AML-193 (cell line): Measurements from ENCODE around the gene ADAMTS2.
"Not testable (repeated sequence)": the region's sequence is repeated elsewhere in the genome, so short reads cannot be mapped to it uniquely, and the experiment has no call there.

ENCODE experiments used
- DNase-seq, 2 experiments: peaks; one replicate each; lab custom pipeline; 2025; lab: John Stamatoyannopoulos, UW

Gene ADAMTS2

GRCh38 chr5:179217356-179217755 lies 127.9 kb downstream of the ADAMTS2 start:
- DNase-seq: no peak

- not testable (repeated sequence) for DNase-seq
Measured at GRCh38 chr5:179216381-179216780, 128.9 kb downstream of the ADAMTS2 start.

- no peak for DNase-seq
Measured at GRCh38 chr5:179215576-179215975, 129.7 kb downstream of the ADAMTS2 start.

- DNase-seq: no peak
Measured at GRCh38 chr5:179214678-179215077, 130.6 kb downstream of the ADAMTS2 start.

- DNase-seq: no peak
Measured at GRCh38 chr5:179212870-179213269, 132.4 kb downstream of the ADAMTS2 start.

GRCh38 chr5:179211631-179212030 lies 133.6 kb downstream of the ADAMTS2 start:
- DNase-seq: no peak

- DNase-seq: no peak
Measured at GRCh38 chr5:179211068-179211467, 134.2 kb downstream of the ADAMTS2 start.

GRCh38 chr5:179210478-179210877 lies 134.8 kb downstream of the ADAMTS2 start:
- no peak for DNase-seq

GRCh38 chr5:179209359-179210150 lies 135.7 kb downstream of the ADAMTS2 start:
- no peak for DNase-seq

- no peak for DNase-seq
Measured at GRCh38 chr5:179208706-179209358, 136.4 kb downstream of the ADAMTS2 start.

- no peak for DNase-seq
Measured at GRCh38 chr5:179207920-179208705, 137.1 kb downstream of the ADAMTS2 start.

GRCh38 chr5:179207470-179207869 lies 137.8 kb downstream of the ADAMTS2 start:
- DNase-seq: no peak

GRCh38 chr5:179206366-179206765 lies 138.9 kb downstream of the ADAMTS2 start:
- no peak for DNase-seq

GRCh38 chr5:179205277-179205676 lies 140.0 kb downstream of the ADAMTS2 start:
- DNase-seq: no peak

GRCh38 chr5:179204572-179204971 lies 140.7 kb downstream of the ADAMTS2 start:
- no peak for DNase-seq

GRCh38 chr5:179203248-179203647 lies 142.0 kb downstream of the ADAMTS2 start:
- no peak for DNase-seq

GRCh38 chr5:179201986-179202385 lies 143.3 kb downstream of the ADAMTS2 start:
- DNase-seq: no peak

GRCh38 chr5:179199246-179199645 lies 146.0 kb downstream of the ADAMTS2 start:
- no peak for DNase-seq

GRCh38 chr5:179198825-179199224 lies 146.4 kb downstream of the ADAMTS2 start:
- no peak for DNase-seq

GRCh38 chr5:179196405-179197079 lies 148.7 kb downstream of the ADAMTS2 start:
- DNase-seq: no peak

GRCh38 chr5:179195561-179196404 lies 149.5 kb downstream of the ADAMTS2 start:
- no peak for DNase-seq
